Measurements from ENCODE around the gene MVK.

DNA sequence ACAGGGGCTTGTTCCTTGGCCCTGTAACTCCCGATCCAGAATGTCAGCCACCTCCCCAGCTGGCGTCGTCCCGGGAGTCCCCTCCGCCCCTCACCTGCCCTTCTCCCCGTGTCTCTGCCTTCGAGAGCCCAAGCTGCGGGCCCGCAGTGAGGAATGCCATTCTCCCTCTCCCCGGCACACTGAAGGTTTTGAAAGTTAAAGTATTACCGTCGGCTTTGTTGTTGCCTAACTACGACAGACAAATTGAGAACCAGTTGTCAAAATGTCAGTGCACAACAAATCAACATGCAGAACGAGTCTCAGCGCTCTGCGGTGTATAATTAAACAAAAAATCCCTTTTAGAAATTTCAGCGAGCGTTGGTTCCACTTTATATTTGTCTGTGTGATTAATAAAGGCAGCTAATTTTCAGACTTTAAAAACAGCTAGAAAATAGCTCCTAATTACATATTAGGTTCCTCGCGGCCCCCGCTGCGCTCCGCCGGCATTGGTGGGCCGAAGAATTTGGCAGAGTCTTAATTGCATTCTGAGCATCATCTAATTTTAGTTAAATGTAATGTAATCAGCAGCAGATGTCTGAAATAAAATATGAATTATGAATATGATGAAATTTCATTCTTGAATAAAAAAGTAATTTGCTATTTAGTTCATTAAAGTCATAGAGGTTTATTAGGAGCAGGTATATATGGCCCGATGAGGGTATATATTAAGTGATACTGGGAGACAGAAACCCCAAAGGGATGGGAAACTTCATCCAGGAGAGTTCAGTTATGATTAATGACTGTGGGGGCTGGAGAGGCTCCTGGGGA, 40.3 kb downstream of the MVK start:
- TF ChIP-seq, protein P1, sequence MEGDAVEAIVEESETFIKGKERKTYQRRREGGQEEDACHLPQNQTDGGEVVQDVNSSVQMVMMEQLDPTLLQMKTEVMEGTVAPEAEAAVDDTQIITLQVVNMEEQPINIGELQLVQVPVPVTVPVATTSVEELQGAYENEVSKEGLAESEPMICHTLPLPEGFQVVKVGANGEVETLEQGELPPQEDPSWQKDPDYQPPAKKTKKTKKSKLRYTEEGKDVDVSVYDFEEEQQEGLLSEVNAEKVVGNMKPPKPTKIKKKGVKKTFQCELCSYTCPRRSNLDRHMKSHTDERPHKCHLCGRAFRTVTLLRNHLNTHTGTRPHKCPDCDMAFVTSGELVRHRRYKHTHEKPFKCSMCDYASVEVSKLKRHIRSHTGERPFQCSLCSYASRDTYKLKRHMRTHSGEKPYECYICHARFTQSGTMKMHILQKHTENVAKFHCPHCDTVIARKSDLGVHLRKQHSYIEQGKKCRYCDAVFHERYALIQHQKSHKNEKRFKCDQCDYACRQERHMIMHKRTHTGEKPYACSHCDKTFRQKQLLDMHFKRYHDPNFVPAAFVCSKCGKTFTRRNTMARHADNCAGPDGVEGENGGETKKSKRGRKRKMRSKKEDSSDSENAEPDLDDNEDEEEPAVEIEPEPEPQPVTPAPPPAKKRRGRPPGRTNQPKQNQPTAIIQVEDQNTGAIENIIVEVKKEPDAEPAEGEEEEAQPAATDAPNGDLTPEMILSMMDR (conservative IDR thresholded peaks at IDR 0.05; ENCODE audit: low read length): no peak
- no peak for TF ChIP-seq EZH2phosphoT487 (IDR thresholded peaks at IDR 0.05; ENCODE audit: borderline replicate concordance)
